Measurements from ENCODE around the gene TSPAN17.
"Not testable (repeated sequence)": the region's sequence is repeated elsewhere in the genome, so short reads cannot be mapped to it uniquely, and the experiment has no call there.

Gene TSPAN17

DNA sequence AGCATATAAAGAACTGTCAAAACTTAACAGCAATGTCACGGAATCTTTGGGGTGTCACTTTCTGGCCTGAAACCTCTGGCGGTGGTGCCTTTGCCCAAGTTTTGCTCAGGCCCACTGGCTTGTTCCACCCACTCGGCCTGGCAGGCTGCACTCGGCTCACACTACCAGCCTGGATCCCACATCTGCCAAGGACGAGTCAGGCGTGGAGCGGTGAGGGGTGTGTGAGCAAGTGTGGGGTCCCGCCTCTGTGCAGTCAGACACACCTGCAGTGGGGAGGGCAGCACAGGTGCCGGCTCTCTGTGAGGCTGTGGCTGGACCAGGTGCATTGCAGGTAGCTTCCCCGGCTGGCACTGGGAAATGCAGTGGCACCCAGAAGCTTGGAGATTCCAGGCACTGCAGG, 40.0 kb downstream of the TSPAN17 start:
- DNase-seq: no peak

DNA sequence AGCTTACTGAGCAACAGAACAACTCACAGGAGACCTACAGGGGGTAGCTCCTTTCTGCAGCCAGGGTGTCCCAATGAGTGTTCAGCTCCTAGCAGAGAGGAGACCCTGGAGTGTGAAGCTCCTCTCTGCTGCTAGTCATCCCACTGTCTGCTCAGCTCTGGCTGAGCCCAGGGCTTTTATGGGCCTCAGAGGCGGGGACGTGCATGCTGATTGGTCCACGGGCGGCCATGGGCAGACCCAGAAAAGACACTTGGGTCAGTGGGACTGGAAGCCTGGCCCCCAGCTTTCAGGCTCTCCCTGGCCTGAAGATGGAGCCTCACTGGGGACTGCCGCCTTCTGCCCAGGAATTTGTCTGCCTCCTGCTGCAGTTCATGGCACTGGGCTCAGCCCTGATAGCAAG, 40.6 kb downstream of the TSPAN17 start:
- no peak for DNase-seq

DNA sequence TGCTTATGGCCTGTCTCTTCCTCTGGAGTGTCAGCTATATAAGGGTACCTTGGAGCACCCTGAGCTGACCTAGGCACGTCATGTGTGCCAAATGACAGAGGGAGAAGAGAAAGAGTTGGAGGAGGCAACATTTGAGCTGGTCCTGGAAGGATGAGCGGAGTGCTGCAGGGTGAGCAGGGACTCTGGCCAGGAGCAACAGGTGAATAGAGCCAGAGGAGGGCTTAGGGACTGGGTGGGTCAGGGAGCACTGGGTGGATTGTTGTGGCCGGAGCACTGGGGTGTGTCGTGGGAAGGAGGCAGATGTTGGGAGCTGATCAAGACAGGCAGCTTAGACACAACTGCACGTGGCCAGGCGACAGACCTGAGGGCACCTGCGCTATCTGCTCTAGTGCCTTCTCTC, 43.6 kb downstream of the TSPAN17 start:
- DNase-seq: no peak

DNA sequence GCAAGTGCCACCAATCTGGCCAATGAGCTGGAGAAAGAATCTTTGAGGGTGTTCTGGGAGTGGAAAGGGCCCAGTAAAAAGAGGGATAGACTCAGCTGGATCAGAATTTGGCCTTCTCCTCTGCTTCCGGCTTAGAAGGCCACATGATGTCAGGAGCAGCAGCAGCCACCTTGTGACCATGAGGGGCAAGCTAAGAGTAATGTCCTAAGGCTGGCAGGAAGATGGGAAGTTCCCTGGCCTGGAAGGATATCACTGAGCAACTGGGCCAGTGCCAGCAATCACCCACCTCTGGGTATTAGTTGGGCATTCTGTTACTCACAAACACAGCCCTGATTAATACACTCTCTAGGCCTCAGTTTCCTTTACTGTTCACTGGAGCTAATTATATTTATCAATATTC, 44.2 kb downstream of the TSPAN17 start:
- DNase-seq: no peak

DNA sequence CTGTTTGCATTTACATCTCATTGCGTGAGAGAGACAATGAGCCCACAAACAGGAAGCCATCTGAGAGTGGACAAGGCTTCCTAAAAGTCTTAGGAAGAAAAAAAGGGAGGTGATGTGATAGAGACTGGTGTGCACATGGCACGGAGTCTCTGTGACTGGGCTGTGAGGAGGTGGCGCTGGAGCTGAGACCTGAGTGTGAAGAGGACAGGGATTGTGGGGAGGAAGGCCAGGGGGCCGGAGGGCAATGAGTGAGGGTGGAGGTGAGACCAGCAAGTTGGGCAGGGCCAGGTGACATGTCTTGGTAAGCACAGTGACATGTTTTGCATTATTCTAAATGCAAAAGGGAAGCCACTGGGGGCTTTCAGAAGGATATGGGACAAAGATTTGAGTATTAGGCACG, 45.0 kb downstream of the TSPAN17 start:
- DNase-seq: no peak

DNA sequence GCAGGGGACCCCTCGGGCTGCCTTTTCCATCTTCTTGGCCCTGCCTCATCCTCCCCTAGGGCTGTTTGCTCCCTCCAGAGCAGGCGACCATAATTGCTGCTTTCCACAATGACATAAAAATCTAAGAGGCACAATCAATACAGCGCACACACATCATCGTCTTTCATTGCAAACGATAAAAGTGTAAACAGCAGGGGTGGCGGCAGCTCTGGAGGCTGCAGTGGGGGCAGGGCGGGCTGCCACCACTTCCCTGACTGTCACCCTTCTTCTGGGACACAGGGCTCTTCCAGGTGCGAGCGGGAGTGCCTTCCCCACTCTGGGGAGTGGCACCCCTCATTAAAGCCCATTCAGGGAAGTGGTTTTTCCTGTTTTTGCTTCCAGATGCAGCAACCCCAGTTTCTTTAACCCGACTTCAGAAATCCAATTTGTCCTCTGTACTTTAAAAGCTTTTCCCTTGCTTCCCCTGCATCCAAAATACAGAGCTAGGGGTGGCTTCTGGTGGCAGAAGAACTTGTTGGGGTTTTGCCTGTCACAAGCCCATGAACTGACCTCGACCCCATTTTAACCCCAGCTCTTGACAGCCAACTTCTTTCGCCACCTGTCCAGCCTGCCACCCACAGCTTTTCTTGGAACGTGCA, 45.7 kb downstream of the TSPAN17 start:
- no peak for DNase-seq

DNA sequence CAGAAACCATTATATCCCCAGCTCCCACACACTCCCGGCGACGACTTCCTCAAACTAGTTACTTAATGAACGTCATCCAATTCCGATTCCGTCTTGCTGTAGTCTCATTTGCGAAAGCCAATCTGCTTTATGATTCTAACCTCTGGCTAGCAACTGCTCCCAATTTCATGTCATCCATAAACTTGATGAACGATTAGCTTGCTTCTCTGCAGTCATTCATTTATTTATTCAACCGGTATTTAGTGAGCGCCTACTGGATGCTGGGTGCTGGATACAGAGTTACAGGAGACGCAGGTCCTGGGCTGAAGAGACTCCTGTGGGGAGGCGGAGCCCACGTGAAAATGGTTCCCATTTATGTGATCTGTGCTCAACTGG, 46.2 kb downstream of the TSPAN17 start:
- DNase-seq: no peak

DNA sequence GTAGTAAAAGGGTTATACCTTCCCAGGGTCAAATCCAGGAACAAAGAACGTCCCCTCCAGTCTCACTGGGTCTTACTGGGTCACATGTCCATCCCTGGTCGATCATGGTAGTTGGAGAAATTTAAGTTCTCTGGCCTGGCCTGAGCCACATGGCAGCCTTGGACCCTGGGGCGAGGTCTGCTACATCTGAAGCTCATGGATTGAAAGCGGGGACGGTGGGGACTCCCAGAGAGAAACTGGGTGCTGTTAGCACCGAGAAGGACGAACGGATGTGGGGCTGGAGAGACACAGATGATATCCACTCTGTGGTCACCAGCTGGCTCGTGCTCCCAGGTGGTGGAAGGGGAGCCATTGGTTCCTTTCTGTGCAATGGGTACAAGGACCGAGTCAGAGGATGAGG, 46.9 kb downstream of the TSPAN17 start:
- no peak for DNase-seq

DNA sequence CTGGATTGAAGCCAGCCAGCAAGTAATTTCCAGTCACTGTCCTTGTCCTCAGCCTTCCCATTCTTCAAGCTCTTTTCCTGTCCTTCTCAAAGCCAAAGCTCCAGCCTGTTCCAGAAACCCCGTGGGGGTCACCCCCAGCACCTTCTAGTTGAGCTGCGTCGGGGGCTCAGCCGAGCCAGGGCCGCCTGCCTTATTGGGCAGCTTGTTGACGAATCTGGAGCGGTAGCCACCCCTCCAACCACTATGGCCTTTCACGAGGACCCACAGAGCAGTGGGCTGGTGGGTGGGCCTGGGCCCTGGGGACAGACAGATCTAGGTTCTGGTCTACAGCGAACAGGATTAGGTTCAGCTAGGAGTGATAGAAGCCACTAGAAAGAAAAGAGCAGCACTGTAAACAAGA, 47.3 kb downstream of the TSPAN17 start:
- no peak for DNase-seq

DNA sequence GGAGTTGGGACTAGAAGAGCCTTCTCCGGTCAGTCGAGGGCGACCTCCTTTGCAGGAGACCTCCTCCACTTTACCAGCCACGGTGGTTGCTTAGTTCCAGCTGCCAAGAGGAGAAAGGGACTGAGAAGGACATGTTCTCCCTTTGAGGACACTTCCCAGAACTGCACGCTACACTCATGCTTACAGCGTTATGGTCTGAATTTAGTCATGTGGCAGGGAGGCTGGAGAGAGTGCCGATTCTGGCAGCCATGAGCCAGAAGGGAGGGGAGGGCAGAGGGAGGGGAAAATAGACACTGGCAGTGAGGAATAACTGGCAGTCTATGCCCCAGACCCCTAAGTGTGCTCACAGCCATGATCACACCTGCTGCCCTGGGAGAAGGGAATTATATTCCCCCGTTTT, 47.8 kb downstream of the TSPAN17 start:
- DNase-seq: no peak

DNA sequence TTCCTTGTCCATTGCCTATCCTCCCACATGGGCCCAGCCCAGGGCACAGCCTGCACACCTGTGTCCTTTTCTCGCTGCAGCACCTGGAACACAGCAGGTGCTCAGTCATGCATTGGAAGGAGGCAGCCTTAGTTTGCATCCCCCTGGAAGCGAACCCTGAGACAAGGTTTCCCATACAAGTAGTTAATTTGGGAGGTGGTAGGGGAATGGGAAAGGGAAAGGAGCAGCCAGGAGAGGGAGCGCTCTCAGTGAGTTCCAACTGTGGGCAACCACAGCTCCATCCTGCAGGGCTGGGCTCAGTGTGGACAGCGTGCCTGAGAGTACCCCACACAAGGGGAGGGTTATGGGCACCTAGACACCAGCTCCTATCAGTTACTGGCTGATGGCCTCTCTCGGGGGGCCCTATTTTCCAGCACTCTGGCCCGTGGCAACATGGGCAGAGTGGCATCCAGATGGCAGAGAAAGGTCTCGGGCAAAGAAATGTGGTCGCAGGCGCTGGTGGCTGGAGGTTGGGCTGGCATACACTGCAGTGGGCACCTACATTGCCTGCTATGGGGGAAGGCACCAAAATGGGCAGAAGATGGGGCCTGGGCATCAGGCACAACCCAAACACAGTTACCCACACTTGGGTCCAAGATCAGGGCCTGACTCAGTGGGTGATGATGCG, 50.1 kb downstream of the TSPAN17 start:
- DNase-seq: no peak

DNA sequence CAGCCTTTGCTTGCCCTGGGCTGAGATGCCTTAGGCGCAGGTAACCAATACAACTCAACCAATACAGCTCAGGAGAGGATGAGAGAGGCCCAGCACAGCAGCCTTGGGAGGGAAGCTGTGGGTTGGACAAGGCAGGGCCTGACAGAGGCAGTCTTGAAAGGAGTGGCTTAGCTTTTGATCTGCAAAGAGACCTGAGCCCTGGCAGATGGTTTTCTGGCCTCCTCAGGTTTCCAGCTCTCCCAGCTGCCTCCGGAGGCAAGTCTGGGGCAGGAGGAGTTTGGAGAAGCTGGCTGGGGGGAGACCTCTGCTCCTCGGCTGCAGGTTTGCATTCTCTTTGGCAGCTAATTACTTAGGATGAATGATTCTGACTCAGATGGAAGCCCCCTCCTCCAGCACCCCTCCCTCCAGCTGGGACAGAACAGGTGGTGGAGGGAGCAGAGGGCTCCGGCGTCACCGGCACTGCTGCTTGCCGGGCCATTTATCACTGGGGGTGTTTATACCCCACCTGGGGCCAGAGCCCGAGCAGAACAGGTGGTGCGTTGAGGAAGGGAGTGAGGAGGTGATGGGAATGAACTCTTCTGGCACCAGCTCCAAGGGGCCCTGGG, 50.8 kb downstream of the TSPAN17 start:
- DNase-seq: no peak

DNA sequence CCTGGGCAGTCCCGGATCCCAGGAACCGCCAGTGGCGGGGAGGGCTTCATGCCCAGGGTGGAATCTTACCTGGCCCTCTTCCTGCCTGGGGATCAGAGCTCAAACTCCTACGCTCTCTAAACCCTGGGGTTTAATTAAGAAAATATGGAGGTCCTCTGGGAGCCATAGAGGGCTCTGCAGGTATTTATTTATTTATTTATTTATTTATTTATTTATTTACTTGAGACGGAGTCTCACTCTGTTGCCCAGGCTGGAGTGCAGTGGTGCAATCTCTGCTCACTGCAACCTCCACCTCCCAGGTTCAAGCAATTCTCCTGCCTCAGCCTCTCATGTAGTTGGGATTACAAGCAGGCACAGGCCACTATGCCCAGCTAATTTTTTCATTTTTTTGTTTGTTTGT, 52.2 kb downstream of the TSPAN17 start:
- not testable (repeated sequence) for DNase-seq

DNA sequence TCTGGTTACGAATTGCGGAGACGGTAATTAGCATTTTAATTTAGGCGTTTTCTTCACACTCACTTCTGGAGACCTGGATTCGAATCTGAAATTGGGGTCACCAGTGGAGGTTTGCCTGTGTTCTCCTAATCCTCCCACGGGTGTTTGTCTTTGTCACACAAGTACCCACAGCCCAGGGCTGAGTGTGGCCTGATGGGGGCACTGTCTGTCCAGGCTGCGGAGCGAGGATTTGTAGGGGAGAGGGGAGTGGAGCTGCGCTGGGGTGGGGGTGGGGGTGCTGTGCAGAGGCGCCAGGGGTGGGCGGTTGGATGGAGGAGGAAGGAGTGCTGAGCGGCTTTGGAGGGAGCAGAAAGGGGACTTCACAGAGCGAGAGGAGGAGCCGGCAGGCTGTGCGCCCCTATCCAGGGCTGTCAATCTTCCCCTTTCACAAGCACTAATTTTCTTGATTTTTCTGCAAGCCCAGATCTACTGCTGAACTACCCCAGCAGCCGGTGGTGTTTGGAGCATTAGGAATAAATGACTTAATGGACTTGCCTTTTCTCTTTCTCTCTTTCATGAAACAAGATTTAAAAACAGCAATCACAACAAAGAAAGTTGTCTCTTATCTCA, 53.1 kb downstream of the TSPAN17 start:
- no peak for DNase-seq

DNA sequence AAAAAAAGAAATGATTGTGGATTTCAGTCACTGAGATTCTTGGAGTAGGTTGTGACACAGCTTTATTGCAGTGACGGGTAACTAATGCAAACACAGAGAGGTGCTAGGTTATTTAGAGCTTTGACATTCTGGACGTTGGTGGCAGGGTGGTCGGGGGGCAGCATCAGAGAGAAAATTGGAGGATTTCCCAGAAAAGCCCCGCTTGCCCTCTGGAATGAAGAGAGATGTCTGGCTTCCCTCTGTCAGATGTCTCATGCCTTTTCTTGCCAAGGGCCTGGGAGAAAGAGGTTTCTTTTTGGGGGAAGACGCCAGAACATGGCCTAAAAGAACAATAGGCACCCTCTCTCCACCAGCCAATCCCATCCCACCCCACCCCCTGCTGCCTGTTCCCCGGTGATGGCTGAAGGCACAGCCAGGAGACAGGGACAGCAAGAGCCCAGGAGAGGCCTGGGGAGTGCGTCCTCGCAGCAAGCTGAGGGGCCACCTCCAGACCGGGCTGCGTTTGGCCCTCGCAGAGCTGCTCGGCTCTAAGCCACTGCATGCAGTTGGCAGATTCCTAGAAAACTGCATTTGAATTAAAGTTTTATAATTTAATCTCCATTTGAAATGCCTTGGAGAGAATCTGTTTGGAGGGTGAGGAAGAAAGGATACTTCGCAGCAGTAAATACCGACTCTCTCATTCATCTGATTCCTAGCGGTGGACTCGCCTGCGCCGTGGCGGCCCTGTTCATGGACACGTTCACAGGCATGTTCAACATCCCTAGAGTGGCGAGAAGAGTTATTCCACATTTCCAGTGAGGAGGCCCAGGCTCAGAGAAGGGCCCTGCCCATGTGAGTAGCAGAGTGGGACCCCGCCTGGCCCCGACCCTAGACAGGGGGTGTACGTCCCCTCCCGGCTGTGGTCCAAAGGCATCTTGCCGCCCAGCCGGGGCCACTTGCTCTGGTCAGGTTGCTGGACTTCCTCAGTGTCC, 55.7 kb downstream of the TSPAN17 start:
- no peak for DNase-seq

DNA sequence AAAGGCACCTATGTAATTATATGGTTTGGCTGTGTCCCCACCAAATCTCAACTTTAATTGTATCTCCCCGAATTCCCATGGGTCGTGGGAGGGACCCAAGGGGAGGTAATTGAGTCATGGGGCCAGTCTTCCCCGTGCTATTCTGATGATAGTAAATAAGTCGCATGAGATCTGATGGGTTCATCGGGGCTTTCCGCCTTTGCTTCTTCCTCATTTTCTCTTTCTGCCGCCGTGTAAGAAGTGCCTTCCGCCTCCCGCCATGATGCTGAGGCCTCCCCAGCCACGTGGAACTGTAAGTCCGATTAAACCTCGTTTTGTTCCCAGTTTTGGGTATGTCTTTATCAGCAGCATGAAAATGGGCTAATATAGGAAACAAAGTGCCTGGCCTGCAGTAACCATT, 56.6 kb downstream of the TSPAN17 start:
- no peak for DNase-seq

DNA sequence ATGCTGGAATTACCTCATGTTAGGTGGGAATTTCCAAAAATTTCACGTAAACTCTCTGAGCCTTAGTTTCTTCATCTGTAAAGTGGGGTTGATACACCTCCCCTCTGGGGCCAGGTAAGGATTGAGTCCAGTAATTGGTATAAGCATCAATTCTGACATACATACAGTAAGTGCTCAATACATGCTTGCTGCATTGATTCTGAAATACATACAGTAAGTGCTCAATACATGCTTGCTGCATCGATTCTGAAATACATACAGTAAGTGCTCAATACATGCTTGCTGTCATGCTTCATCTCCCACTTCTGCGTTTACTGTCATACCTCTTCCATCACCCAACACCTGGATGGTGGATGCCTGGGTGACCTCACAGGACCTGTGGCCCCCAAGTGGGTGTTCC, 57.1 kb downstream of the TSPAN17 start:
- no peak for DNase-seq

DNA sequence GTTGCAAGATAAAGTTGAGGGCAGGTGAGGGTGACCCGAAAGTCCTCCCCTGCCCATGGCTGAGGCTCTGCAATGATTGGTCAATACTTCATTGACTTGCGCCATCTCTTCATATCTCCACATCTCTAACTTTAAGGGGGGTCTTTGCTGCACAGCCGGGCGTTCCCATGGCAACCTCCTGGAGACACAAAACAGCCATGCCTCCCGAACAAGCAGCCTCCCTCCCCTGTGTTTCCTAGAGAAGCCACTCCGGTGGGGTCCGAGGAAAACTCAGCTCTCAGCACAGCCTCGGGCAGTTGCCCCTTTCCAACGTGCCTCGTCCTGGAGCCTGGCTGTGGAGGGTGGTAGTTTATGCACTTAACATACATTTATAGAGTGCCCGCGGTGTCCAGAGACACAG, 57.5 kb downstream of the TSPAN17 start:
- DNase-seq: no peak

Measured in GOT3 (cell line).